NAMALWA (cell line): ENCODE measurements around the gene MAP2K5.

Source experiments
- DNase-seq: peaks from one replicate; pipeline ENCODE4 v3.0.0-alpha.2; 2015; ENCODE audit warnings: low spot score

The MAP2K5 gene

DNA sequence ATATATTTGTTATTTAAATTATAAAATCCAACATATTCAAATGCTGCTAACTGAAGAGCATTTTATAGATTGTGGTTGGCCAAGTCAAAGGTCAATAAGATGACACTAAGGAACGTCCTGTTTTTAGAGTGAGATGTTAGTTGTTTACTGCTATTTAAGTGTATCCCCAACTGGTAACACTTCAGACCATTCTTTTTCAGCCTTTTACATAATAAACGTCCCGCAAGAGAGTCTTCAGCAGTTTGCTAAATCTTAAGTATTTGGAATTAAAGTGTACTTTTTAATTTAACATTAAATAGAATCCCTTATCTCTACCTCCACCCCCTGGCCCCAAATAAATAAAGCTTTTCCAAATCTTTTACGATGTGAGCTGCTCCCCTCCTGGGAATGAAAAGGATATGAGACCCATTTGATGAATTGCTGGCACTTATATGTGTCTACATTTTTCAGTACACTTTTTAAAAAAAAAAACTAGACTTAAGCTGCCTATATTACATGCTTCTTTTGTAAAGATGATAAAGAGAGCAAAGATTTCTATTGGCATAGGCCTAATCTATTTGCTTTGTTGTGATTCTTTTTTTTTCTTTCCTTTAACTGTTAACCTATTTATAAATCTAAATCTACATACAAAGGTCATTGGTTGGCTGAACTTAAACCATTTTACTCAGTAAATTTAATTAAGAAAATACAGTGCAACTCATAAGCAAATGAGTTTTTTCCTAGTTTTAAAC, 181.0 kb downstream of the MAP2K5 start:
- no peak for DNase-seq

DNA sequence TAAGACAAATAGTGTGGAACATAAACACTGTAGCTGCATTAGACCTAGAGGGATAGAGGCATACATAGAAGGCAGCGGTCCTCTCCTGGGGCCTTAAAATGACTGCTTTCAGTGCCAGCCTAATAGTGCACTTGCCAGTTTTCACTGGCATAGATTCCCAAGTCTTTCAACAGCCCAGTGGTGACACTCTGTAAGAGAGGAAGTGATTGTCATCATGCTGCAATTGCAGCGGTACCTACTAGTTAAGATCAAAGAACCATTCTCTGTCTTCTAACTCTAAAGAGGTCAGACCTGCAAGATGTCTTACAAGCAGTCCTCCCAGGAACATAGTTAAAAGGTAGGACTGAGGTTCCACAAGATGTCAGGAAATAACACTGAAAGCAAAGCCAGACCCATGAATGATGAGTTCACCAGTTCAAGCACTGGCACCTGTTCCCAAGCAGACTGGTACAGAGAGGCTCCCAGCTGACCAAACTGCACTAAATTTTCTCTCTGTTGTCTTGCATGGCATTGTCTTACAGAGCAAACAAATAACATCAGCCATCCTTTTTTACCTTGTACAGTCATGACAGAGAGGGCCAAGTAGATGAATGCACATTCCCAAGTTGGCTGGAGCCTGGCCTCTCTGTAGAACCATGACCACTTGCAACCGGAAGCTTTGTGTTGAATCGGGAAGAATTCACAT, 182.3 kb downstream of the MAP2K5 start:
- DNase-seq = no peak

DNA sequence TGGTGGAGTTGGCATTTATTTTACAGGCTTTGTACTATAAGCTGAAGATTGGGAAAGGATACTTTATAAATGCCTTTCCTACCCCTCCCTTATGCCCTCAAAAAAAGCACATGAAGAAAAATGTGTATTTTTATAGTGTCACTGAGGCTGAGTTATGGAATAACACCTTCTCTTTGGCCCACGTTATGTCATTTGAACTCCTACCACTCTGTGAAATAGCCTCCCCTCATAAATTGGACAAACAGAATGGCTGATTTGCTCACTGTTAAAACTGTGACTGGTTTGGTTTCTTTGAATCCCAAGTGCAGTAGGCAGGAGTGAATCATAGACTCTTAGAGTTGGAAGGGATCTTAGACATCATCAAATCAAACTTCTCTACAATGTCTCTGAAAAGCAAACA, 187.6 kb downstream of the MAP2K5 start:
- no peak for DNase-seq

DNA sequence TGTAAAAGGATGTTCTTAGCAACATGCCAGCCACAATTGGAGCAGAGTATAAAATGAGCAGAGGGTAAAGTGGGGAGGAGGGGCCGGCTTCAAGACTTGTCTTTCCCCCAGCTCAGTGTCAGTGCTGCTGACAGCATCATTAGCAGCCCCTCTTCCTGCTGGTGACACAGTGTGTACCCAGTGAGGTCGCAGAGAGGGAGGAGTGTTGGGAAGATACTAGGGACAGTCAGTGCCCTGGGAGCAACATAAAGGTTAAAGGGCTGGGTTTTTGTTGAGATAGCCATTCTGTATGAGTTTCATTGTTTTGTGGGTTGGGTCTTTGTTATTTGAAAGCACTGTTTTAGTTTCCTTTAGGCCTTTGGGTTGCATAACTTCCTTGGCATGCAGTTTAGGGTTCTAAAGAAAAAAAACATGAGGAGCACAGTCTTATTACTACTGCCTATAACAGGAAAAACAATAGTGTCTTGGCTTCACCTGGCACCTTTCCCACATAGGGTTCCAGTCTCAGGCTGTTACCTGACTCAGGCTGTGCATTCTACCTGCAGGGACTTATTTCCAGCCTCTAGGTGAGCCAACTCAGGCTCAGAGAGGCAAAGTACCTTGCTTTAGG, 188.7 kb downstream of the MAP2K5 start:
- DNase-seq = no peak

DNA sequence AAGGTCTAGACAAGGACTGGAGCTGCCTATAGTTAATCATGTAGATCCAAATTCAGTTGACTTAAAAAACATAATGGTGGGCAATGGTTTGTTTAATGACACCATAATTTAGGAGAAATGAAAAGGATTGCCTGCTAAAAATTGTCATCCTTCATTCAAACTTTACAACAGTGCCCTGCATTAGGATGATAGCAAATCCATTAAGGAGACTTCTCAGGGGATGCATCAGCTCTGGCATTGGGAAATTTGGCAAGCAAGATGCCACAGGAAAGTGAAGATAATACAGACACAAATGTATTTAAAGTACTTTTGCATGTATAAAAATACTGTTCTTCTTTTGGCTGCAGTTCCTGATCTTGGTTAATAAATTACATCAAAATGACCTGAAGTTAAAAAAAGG, 189.7 kb downstream of the MAP2K5 start:
- no peak for DNase-seq

DNA sequence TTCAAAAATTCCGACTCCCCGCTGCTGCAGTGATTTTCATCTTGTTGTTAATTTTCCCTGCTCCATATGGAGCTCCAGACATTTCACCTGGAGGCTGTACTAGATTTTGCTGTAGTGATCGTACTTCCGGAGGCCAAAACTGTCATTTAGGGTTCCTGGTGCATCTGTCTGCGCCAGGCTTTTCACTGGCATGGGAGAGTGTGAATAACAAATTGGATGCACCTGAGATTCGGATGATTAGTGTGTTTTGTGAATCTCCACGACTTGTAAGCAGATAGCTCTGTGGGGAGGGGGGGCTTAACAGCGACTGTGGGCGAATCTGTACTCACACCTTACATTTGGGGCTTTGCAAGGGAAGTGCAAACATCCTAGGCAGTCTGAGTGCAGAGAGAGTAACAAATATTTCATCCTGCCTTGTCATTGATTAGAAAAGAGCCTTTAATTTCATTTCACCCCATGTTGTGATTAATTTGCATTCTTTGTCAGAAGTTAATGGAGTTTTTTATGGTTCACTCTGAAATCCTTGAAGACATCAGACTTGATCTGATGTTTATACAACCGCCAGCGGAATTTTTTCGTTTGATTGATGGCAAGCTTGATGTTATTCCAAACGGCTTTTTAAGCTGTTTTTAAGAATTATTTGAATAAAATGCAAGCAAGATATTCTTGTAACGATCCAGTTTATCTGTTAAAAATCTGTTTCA, 190.3 kb downstream of the MAP2K5 start:
- no peak for DNase-seq

DNA sequence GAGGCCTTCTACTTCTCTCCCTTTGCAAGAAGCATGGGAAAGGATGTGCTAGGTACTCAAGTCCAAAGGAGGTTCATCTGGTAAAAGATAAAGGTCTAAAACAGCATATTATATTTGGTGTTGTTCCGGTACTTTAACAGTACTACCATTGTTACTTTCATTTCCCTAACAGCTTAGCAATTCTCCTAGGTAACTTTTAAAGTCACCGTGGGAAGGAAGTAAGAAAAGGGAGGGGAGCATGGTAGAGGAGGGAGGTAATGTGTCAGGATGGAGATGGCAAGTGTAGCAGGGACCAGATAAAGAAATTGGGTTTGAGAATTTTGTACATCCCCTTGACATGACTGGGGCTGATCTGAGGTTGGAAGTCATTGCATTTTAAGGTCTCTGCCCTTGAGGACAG, 193.4 kb downstream of the MAP2K5 start:
- no peak for DNase-seq

DNA sequence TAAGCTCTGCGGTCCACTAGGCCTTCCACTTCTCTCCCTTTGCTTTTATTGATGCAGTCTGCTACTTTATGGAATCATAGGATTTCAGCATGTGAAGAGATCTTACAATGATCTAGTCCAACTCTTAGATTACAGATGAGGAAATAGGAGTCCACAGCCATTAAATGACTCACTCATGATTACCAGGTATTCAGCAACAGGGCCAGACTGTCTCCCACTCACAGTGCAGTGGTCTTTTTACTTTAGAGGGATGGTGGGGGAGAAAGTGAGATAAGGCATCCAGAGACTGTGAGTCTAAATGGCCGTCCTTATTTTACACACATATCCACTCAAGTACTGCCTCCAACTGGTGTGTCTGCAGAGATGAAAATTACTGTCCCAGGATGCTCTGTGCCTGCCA, 194.3 kb downstream of the MAP2K5 start:
- no peak for DNase-seq

DNA sequence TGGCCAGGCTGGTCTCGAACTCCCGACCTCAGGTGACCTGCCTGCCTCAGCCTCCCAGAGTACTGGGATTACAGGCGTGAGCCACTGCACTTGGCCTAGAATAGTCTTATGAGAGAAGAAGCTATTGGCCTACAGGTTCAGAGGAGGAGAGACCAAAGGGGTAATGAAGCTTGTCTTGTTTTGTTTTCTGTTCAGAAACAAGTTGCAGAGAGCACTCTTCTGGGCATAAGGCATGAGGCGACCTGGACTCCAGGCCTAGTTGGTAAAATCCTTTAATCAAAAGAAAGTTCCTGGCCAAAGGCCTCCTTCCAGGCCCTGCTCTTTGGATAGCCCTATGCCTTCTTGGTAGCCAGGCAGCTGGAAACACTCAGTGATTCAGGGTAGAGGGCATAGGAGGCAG, 195.6 kb downstream of the MAP2K5 start:
- DNase-seq = no peak

DNA sequence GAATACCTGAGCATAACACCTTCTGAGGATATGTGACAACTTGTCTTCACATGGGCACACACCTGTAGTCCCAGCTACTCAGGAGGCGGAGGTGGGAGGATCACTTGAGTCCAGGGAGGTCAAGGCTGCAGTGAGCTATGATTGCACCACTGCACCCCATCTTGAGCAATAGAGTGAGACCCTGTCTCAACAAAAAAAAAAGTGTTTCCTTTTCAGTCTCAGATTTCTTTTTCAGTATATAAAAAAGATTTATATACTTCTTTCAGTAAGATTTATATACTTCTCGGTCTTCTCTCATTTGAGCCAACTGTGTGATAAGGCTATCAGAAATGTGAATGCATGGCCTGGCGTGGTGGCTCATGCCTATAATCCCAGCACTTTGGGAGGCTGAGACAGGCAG, 197.9 kb downstream of the MAP2K5 start:
- no peak for DNase-seq

DNA sequence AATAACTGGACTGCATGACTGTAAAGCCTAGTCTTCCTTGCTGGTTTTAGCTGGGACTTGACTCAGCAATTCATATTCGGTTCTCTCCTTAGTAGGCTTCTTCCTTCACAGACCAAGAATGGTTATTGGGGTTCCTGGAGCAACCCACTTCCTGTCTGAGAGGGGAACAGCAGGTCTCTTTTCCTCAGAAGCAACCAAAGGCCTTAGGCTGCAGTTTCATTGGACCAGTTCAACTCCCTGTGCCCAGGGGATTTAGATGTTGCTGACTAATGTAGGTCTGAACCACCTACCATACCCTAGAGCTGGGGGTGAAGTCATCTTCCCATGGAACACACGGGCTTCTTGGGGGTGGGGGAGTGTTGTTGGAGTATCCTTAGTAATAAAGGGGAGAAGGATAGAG, 198.8 kb downstream of the MAP2K5 start:
- no peak for DNase-seq

DNA sequence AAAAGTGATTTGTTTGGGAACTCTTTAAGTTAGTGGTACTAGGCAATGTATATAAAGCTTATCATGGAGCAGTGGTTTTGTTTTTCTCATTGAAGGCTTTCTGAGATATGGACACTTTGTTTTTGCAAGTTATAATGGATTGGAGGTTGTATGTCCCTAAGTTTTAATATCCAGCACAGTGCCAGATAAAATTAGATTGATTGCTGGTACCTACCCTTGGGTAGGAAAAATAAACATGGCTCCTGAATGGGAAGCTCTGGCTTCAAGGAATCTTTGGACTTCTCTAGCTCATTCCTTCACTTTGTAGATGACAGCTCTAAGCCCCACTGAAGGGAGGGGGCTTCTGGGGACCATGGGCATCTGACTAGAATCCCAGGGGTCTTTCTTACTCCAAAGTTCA, 201.1 kb downstream of the MAP2K5 start:
- no peak for DNase-seq

DNA sequence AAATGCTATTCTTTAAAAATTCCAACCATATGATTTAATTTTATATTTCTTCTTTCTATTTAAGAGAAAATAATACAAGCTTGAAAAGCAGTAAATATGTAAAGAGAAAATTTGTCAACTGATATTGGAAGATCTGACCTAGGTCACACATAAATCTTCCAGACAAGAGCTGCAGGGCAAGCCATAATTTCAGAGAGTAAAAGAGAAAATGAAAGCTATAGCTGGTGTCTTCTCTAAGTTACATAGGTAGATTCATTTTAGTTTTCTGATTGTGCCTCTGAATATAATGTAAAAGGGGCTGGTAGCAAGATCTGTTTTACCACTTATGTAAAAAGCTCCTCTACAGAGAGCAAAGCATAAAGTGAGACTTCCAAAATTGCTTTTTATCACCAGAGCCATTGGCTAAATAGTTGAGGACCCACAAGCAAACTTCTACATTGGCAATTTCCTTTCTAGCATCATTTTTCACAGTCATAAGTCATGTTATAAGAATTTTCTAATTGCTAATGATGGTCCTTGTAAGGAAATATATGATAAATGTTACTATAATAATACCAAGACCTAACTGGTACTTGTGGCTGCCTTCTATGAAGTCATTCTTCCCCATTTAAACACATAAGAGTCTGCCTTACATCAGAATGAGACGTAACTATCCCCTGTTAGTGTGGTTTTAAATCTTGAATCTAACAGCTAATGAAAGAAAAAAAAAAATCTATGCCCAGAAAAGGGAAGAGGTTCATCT, 202.0 kb downstream of the MAP2K5 start:
- no peak for DNase-seq

DNA sequence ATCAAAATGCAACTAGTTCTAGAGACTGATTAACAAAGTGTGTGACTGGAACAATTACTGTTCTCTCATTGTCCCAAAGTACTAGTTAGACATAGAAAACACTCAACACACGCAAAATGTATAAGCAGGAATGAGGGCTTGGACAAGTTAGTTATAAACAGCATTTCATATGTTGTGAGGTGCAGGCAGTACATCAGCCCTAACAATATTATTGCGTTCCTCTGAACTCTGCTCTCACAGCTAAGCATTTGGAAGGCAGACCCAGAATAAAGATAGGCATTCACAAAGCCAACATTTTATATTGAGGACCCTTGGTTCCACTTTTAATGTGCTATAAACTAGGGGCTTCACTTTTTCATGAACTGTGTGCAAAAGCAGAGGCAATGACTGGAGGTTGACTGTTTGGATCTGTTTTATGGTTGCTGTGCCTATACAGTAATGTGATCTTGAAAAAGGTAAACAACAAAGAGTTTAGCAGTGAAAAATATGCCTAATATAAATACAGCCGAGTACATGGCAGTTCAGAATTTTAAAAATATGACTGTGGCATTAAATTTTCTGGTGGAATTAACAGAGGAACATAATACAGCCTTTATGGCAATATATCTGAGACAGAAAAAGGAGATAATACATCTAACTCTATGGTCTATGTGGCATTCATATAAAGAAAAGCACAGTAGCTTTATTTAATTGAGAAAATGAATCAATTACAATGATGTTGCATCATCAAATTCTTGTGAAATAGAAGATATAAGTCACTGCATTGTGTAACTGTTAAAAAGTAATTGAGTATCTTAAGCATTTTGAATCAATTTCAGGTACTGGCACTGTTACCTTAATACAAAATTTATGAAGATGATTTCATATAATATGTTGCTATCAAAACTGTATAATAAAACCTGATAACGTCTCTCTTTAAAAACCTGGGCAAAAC, 202.8 kb downstream of the MAP2K5 start:
- DNase-seq = no peak

DNA sequence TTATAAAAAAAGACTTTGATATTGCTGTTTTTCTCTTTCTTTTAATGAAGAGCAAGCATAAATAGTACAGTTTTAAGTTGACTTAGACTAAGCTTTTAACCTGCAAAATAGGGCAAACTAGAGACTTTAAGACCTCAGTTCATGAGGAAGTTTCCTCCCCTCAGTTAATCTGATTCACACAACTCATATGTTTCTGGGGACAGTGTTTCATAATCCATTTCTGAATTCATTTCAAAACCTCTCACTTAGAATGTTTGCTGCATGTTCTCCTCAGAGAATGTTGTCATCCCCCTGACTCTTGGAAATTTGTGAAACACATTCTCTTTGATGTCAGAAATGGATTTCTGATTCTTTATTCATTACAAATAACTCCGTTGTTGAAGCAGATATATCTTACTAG, 203.5 kb downstream of the MAP2K5 start:
- DNase-seq = no peak

DNA sequence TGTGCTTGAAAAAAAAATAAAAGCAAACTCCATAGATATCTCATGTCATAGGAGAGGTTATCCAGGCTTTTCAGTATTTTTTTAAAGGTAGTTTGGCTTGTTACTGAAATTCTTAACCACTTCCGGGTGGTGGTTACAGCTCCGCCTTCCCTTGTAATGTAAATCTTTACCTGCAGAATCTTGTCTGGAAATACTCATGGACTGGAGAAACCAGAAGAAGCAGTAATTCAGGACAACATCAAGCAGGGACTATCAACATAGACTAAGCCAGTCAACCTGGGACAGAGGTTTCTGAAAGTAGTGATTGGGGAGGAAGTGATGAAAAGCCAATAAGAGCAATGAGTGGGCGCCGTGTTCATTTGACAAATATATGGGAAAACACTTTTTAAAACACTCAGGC, 203.9 kb downstream of the MAP2K5 start:
- DNase-seq = no peak

DNA sequence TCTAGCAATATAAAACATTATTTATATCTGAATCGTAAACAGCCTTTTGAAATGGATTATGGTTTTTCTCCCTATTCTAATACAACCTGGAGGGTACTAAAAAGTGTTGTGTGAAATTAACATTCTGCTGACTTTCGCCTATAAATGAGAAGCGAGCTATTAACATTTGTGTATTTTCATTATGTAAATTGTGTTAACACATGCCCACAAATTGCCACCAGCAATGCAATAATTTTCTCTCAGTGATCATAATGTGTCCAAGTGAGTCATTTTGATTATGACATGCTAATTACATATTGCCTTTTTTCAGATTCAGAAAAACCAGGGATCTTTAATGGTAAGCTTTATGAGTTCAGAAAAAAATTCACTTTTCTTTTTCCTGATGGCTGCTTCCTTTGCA, 205.4 kb downstream of the MAP2K5 start:
- no peak for DNase-seq

DNA sequence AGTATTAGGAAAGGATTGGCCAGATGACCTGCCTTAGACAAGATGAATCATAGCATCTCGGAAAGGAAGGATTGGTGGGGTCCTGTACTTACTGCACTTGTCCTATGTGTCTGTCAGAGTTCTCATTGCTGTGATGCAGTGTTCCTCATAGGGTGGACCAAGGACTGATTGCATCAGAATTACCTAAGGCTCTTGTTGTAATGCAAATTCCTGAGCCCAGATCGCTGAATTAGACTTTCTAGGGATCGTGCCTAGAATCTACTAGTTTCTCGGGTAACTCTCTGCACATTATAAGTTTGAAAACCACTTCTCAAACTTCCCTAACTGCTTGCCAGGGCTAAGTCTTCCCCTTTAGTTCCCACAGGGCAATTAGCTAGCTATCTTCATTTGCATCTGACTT, 207.9 kb downstream of the MAP2K5 start:
- no peak for DNase-seq

DNA sequence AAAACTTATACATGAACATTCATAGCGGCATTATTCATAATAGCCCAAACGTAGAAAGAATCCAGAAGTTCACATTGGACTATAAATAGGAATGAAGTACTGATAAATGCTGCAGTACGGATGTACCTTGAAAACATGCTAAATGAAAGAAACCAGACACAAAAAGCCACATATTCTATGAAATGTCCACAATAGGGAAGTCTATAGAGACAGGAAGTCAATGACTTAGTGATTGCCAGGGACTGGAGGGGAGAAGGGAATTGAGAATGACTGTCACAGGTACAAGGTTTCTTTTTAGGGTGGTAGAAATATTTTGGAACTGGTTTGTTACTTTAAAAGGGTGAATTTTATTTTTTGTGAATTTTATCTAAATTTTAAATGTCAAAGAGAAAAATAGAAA, 211.4 kb downstream of the MAP2K5 start:
- no peak for DNase-seq

DNA sequence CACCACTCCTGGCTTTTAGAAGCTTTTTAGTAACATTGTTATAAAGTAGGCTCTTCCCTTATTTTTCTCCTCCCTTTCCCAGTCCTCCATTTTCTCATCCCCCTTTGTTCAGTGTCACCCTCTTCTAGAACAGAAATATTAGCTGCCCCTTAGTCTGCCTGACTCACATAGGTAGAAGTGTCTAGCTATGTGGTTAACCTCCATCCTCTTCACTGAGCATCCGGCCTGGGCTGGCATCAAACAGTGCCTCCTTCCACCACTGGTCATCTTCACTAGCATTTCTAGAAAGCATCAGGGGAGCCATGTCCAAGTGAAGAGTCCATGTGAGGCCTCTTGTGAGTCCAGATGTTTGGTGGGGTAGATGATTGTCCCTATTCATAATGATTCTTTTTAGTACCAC, 212.8 kb downstream of the MAP2K5 start:
- DNase-seq = no peak

DNA sequence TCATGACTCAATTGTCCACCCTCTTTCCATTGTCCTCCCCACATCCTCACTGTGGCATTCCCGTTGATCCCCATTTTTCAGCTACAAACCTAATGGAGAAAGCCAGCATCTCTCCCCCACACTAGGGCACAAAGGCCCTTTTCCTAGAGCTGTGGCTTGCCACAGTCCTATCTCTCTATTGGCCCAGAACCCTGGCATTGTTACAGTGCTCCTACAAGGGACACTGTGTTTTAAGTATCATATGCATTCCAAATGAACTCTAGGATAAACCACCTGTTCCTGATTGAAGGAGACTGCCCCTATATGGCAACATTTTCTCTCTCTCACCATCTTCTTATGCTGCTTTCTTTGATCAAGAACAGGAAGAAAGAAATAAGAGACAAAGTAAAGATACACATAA, 213.4 kb downstream of the MAP2K5 start:
- no peak for DNase-seq
